Measurements from ENCODE around the gene JPH4. TPM values are rescaled to one million over a fixed set of nuclear protein-coding genes. Genes with fewer than 3 reads are reported as not detected.

Gene JPH4
- total RNA-seq, 2 experiments from 2014 or later, result not detected

- no peak for DNase-seq (ENCODE audit: low spot score)
- intact Hi-C loops (cut with micrococcal nuclease; ENCODE audit: unreplicated experiment), result no loop called here
- Histone ChIP-seq H3K4me2 (ENCODE audit: low read length) (no peak overlapping the region), H3K4me3 (ENCODE audit: low read depth, low read length, poor library complexity, severe bottlenecking) (no peak overlapping the region), H4K20me1 (ENCODE audit: insufficient read depth, low read length) (no peaks in the 10 kb centered on the region), H3K9me2 (ENCODE audit: insufficient read depth, low read length) (no peaks in the 10 kb centered on the region), H3K9me3 (ENCODE audit: low read length) (no peaks in the 10 kb centered on the region), H3K36me3 (ENCODE audit: insufficient read depth, low read length) (no peaks in the 10 kb centered on the region), H3K4me1 (ENCODE audit: insufficient read depth, low read length, poor library complexity, severe bottlenecking) (no peaks in the 10 kb centered on the region), H2AFZ (ENCODE audit: low read length) (no peak overlapping the region), H3K79me2 (ENCODE audit: insufficient read depth, low read depth, low read length) (no peaks in the 10 kb centered on the region), H3K27ac (ENCODE audit: low read depth, low read length, poor library complexity, severe bottlenecking) (no peak overlapping the region)
- ChIA-PET CTCF (ENCODE audit: unreplicated experiment) (interaction anchor here (0.6 kb wide), 1 partner anchor 181 kb away, joined by 3 read pairs; no protein-coding TSS in a partner anchor), POLR2A (no interaction called here)
- BruUV-seq (replicated peaks), result no TSS peak
- TF ChIP-seq, protein P1, sequence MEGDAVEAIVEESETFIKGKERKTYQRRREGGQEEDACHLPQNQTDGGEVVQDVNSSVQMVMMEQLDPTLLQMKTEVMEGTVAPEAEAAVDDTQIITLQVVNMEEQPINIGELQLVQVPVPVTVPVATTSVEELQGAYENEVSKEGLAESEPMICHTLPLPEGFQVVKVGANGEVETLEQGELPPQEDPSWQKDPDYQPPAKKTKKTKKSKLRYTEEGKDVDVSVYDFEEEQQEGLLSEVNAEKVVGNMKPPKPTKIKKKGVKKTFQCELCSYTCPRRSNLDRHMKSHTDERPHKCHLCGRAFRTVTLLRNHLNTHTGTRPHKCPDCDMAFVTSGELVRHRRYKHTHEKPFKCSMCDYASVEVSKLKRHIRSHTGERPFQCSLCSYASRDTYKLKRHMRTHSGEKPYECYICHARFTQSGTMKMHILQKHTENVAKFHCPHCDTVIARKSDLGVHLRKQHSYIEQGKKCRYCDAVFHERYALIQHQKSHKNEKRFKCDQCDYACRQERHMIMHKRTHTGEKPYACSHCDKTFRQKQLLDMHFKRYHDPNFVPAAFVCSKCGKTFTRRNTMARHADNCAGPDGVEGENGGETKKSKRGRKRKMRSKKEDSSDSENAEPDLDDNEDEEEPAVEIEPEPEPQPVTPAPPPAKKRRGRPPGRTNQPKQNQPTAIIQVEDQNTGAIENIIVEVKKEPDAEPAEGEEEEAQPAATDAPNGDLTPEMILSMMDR (conservative IDR thresholded peaks at IDR 0.05; ENCODE audit: low read length), result no peak
- no peak for TF ChIP-seq EZH2phosphoT487 (IDR thresholded peaks at IDR 0.05; ENCODE audit: borderline replicate concordance, low read depth, low read length)
These were observed 23.2 kb upstream of the JPH4 start for GRCh38 chr14:23601845-23602180.

DNA sequence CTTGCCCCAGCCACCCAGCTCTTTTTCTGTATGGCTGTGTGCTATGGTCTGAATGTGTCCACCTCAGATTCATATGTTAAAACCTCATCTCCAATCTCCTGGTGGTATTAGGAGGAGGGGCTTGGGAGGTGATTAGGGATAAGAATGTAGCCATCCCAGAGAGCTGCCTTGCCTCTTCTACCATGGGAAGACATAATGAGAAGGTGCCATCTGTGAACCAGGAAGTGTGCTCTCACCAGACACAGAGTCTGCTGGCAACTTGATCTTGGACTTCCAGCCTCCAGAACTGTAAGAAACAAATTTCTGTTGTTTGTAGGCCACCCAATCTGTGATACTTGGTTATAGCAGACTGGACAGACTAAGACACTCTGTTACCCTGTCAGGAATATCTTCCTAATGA is 22.8 kb upstream of the JPH4 start:
- no peak overlapping the region for H3K4me3 ChIP-seq (ENCODE audit: low read depth, low read length, poor library complexity, severe bottlenecking)
- DNase-seq (ENCODE audit: low spot score), result no peak
- intact Hi-C loops (cut with micrococcal nuclease; ENCODE audit: unreplicated experiment), result no loop called here
- no peaks in the 10 kb centered on the region for H3K79me2 ChIP-seq (ENCODE audit: insufficient read depth, low read depth, low read length)
- H3K36me3 ChIP-seq (ENCODE audit: insufficient read depth, low read length), result no peaks in the 10 kb centered on the region
- no peak overlapping the region for H3K4me2 ChIP-seq (ENCODE audit: low read length)
- no peak overlapping the region for H2AFZ ChIP-seq (ENCODE audit: low read length)
- H3K4me1 ChIP-seq (ENCODE audit: insufficient read depth, low read length, poor library complexity, severe bottlenecking), result no peaks in the 10 kb centered on the region
- H3K9me3 ChIP-seq (ENCODE audit: low read length), result no peaks in the 10 kb centered on the region
- H4K20me1 ChIP-seq (ENCODE audit: insufficient read depth, low read length), result no peaks in the 10 kb centered on the region
- no TSS peak for BruUV-seq (replicated peaks)
- H3K27ac ChIP-seq (ENCODE audit: low read depth, low read length, poor library complexity, severe bottlenecking), result no peak overlapping the region
- H3K9me2 ChIP-seq (ENCODE audit: insufficient read depth, low read length), result no peaks in the 10 kb centered on the region
- ChIA-PET CTCF (ENCODE audit: unreplicated experiment) (no interaction called here), POLR2A (no interaction called here)
- TF ChIP-seq, protein P1 (conservative IDR thresholded peaks at IDR 0.05; ENCODE audit: low read length), result no peak
- TF ChIP-seq EZH2phosphoT487 (IDR thresholded peaks at IDR 0.05; ENCODE audit: borderline replicate concordance, low read depth, low read length), result no peak

DNA sequence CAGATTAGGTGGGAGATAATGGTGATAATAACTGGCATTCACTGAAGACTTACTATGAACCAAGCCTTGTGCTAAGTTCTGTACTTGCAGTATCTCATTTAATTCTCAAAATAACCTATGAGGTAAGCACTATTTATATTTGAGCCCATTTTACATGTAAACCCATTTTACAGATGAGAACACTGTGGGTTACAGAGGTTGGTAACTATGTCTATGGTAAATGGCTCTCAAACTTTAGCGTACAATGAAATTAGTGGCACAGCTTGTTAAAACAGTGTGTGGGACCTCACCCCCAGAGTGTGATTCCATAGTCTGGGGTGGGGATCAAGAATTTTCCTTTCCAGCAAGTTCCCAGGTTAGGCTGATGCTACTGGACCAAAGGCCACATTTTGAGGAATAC is 22.2 kb upstream of the JPH4 start:
- Histone ChIP-seq H3K9me3 (ENCODE audit: low read length) (no peaks in the 10 kb centered on the region), H3K4me3 (ENCODE audit: low read depth, low read length, poor library complexity, severe bottlenecking) (no peak overlapping the region), H3K27ac (ENCODE audit: low read depth, low read length, poor library complexity, severe bottlenecking) (no peak overlapping the region), H3K79me2 (ENCODE audit: insufficient read depth, low read depth, low read length) (no peaks in the 10 kb centered on the region), H2AFZ (ENCODE audit: low read length) (no peak overlapping the region), H3K9me2 (ENCODE audit: insufficient read depth, low read length) (no peaks in the 10 kb centered on the region), H4K20me1 (ENCODE audit: insufficient read depth, low read length) (no peaks in the 10 kb centered on the region), H3K4me2 (ENCODE audit: low read length) (no peak overlapping the region), H3K36me3 (ENCODE audit: insufficient read depth, low read length) (no peaks in the 10 kb centered on the region), H3K4me1 (ENCODE audit: insufficient read depth, low read length, poor library complexity, severe bottlenecking) (no peaks in the 10 kb centered on the region)
- TF ChIP-seq, protein P1 (conservative IDR thresholded peaks at IDR 0.05; ENCODE audit: low read length), result no peak
- no peak for TF ChIP-seq EZH2phosphoT487 (IDR thresholded peaks at IDR 0.05; ENCODE audit: borderline replicate concordance, low read depth, low read length)
- ChIA-PET POLR2A (no interaction called here), CTCF (ENCODE audit: unreplicated experiment) (no interaction called here)
- no peak for DNase-seq (ENCODE audit: low spot score)
- BruUV-seq (replicated peaks), result no TSS peak
- intact Hi-C loops (cut with micrococcal nuclease; ENCODE audit: unreplicated experiment), result no loop called here

Measured in OCI-LY7 (cell line).